Mesenchymal stem cell (in vitro differentiated cells and primary cell): ENCODE measurements around the gene TUBGCP5.
A peak's percentile ranks its signal among the peaks of the same experiment; 100 is the strongest.

ENCODE experiments used
- DNase-seq: peaks from one replicate; pipeline ENCODE4 v3.0.0-alpha.2; 2013
- H2AFZ ChIP-seq: one replicate; pipeline ENCODE4 v1.6.1; 2013; ENCODE audit warnings: low read depth, mild to moderate bottlenecking, control low read depth, inconsistent platforms, low read length, moderate library complexity
- H2AK5ac ChIP-seq: 2 replicates; pipeline ENCODE4 v1.6.1; 2013; ENCODE audit warnings: low read length, moderate library complexity, mild to moderate bottlenecking, inconsistent platforms; ENCODE audit not compliant: severe bottlenecking
- H2BK120ac ChIP-seq: one replicate; pipeline ENCODE4 v1.6.1; 2013; ENCODE audit warnings: low read depth, mild to moderate bottlenecking, inconsistent platforms, low read length, moderate library complexity
- H2BK12ac ChIP-seq, 2 experiments: one replicate each; pipeline ENCODE4 v1.6.1; 2013; ENCODE audit warnings: inconsistent platforms in 2 of 2, low read length in 2 of 2, mild to moderate bottlenecking in 2 of 2, moderate library complexity in 2 of 2, control low read depth in 1 of 2
- H2BK15ac ChIP-seq: one replicate; pipeline ENCODE4 v1.6.1; 2013; ENCODE audit warnings: mild to moderate bottlenecking, low read depth, inconsistent platforms; ENCODE audit not compliant: poor library complexity, severe bottlenecking
- H2BK5ac ChIP-seq: 2 replicates; pipeline ENCODE4 v1.6.1; 2013; ENCODE audit warnings: low read depth, mild to moderate bottlenecking, low read length, control low read depth, inconsistent platforms; ENCODE audit not compliant: poor library complexity, severe bottlenecking
- H3K14ac ChIP-seq, 2 experiments: one replicate each; pipeline ENCODE4 v1.6.1; 2013; ENCODE audit warnings: inconsistent platforms in 2 of 2, low read length in 2 of 2, control low read depth in 1 of 2, mild to moderate bottlenecking in 1 of 2, moderate library complexity in 1 of 2
- H3K18ac ChIP-seq, 2 experiments: one replicate each; pipeline ENCODE4 v1.6.1; 2013; ENCODE audit warnings: inconsistent platforms in 2 of 2, low read length in 2 of 2, control low read depth in 1 of 2, low read depth in 1 of 2, mild to moderate bottlenecking in 1 of 2
- H3K23ac ChIP-seq, 2 experiments: one replicate each; pipeline ENCODE4 v1.6.1; 2013; ENCODE audit warnings: inconsistent platforms in 2 of 2, low read length in 2 of 2, mild to moderate bottlenecking in 2 of 2, moderate library complexity in 2 of 2, control low read depth in 1 of 2
- H3K27ac ChIP-seq: 2 replicates; pipeline ENCODE4 v1.5.1; 2013; ENCODE audit warnings: mild to moderate bottlenecking, moderate library complexity, low read length, control low read depth, inconsistent platforms; ENCODE audit not compliant: poor library complexity, severe bottlenecking
- H3K27me3 ChIP-seq, 2 experiments: 2 replicates each; pipeline versions ENCODE4 v1.6.1 to v1.7.0; 2013; ENCODE audit warnings: low read length in 2 of 2, mild to moderate bottlenecking in 2 of 2, moderate library complexity in 2 of 2, control low read depth in 1 of 2, inconsistent platforms in 1 of 2; ENCODE audit not compliant: control insufficient read depth in 1 of 2, insufficient read depth in 1 of 2
- H3K36me3 ChIP-seq, 2 experiments: 2 replicates each; pipeline versions ENCODE4 v1.6.1 to v1.7.0; 2013; ENCODE audit warnings: low read length in 2 of 2, control low read depth in 1 of 2, inconsistent platforms in 1 of 2, low read depth in 1 of 2, mild to moderate bottlenecking in 1 of 2; ENCODE audit not compliant: insufficient read depth in 2 of 2, control insufficient read depth in 1 of 2
- H3K4ac ChIP-seq, 2 experiments: one replicate each; pipeline ENCODE4 v1.6.1; 2013; ENCODE audit warnings: inconsistent platforms in 2 of 2, low read length in 2 of 2, mild to moderate bottlenecking in 2 of 2, moderate library complexity in 2 of 2, control low read depth in 1 of 2, low read depth in 1 of 2
- H3K4me1 ChIP-seq: 2 replicates; pipeline ENCODE4 v1.6.1; 2013; ENCODE audit warnings: low read depth, low read length, control low read depth; ENCODE audit not compliant: control insufficient read depth, insufficient read depth
- H3K4me2 ChIP-seq: 2 replicates; pipeline ENCODE4 v1.6.1; 2013; ENCODE audit warnings: low read length, mild to moderate bottlenecking, inconsistent platforms; ENCODE audit not compliant: poor library complexity, severe bottlenecking
- H3K4me3 ChIP-seq, 2 experiments: 2 replicates each; pipeline versions ENCODE4 v1.5.1 to v1.7.0; 2013; ENCODE audit warnings: low read length in 2 of 2, mild to moderate bottlenecking in 2 of 2, control low read depth in 1 of 2, low read depth in 1 of 2; ENCODE audit not compliant: insufficient read depth in 1 of 2
- H3K79me1 ChIP-seq: replicated peaks from 2 replicates; pipeline ENCODE4 v1.6.1; 2013; ENCODE audit warnings: mild to moderate bottlenecking, control low read depth, low read length, inconsistent platforms; ENCODE audit not compliant: poor library complexity, severe bottlenecking
- H3K9ac ChIP-seq: 2 replicates; pipeline ENCODE4 v1.7.0; 2013; ENCODE audit warnings: mild to moderate bottlenecking, low read length, moderate library complexity
- H3K9me3 ChIP-seq: 2 replicates; pipeline ENCODE4 v1.7.0; 2013; ENCODE audit warnings: mild to moderate bottlenecking, low read length; ENCODE audit not compliant: control insufficient read depth
- H4K8ac ChIP-seq: one replicate; pipeline ENCODE4 v1.6.1; 2013; ENCODE audit warnings: inconsistent platforms, mild to moderate bottlenecking, low read length, moderate library complexity
- H4K91ac ChIP-seq: one replicate; pipeline ENCODE4 v1.6.1; 2013; ENCODE audit warnings: mild to moderate bottlenecking, low read length, inconsistent platforms
- WGBS: methylation state at CpG from one replicate; pipeline ENCODE4 v1.1.7; 2013; ENCODE audit warnings: mixed read lengths; 5-methylcytosine and 5-hydroxymethylcytosine counted together

Gene TUBGCP5

GRCh38 chr15:22954326-22954725 is 85.0 kb downstream of the TUBGCP5 start:
- H2BK15ac ChIP-seq = no peak overlapping the region
- no peak overlapping the region for H3K27ac ChIP-seq
- H3K4me1 ChIP-seq = peaks cover 38% of the 10 kb centered on the region
- H3K36me3 ChIP-seq = peaks cover 0 to 23% of the 10 kb centered on the region in 2 experiments
- H4K91ac ChIP-seq = no peak overlapping the region
- no peaks in the 10 kb centered on the region for H3K27me3 ChIP-seq
- no peak for DNase-seq
- no peak overlapping the region for H2BK5ac ChIP-seq
- no peak overlapping the region for H3K4me3 ChIP-seq
- no peak overlapping the region for H2BK120ac ChIP-seq
- 94% methylated on average over 12 of the region's 12 CpGs for WGBS
- H3K18ac ChIP-seq = no peak overlapping the region
- H3K4me2 ChIP-seq = no peak overlapping the region
- H2BK12ac ChIP-seq = no peak overlapping the region
- no peaks in the 10 kb centered on the region for H3K9me3 ChIP-seq
- H3K14ac ChIP-seq = no peak overlapping the region
- no peak overlapping the region for H3K9ac ChIP-seq
- H3K4ac ChIP-seq = no peak overlapping the region
- peaks cover 35% of the 10 kb centered on the region for H3K79me1 ChIP-seq
- no peak overlapping the region for H2AFZ ChIP-seq
- H2AK5ac ChIP-seq = no peak overlapping the region
- H4K8ac ChIP-seq = no peak overlapping the region
- H3K23ac ChIP-seq = no peak overlapping the region

- no peak overlapping the region for H3K4me2 ChIP-seq
- 93% methylated on average over 21 of the region's 21 CpGs for WGBS
- H3K4me1 ChIP-seq = peaks cover 36% of the 10 kb centered on the region
- H2AFZ ChIP-seq = no peak overlapping the region
- H3K23ac ChIP-seq = no peak overlapping the region
- H3K9me3 ChIP-seq = no peaks in the 10 kb centered on the region
- H2BK5ac ChIP-seq = no peak overlapping the region
- no peaks in the 10 kb centered on the region for H3K27me3 ChIP-seq
- H3K14ac ChIP-seq = no peak overlapping the region
- H3K4ac ChIP-seq = peak overlapping the region in 1 of 2 experiments; percentile 54
- no peak overlapping the region for H3K27ac ChIP-seq
- H2BK12ac ChIP-seq = no peak overlapping the region
- H3K36me3 ChIP-seq = peaks cover 0 to 21% of the 10 kb centered on the region in 2 experiments
- peaks cover 32% of the 10 kb centered on the region for H3K79me1 ChIP-seq
- no peak for DNase-seq
- peak overlapping the region; percentile 12 for H2BK15ac ChIP-seq
- H2AK5ac ChIP-seq = no peak overlapping the region
- H3K18ac ChIP-seq = no peak overlapping the region
- peak overlapping the region; percentile 15 for H3K9ac ChIP-seq
- peak overlapping the region; percentile 20 for H4K8ac ChIP-seq
- H3K4me3 ChIP-seq = peak overlapping the region in 1 of 2 experiments; percentile 8
- H4K91ac ChIP-seq = no peak overlapping the region
- H2BK120ac ChIP-seq = no peak overlapping the region
Measured at GRCh38 chr15:22952796-22953579, 86.4 kb downstream of the TUBGCP5 start.

- Histone ChIP-seq H3K4ac (peak overlapping the region in 1 of 2 experiments; percentile 24), H3K18ac (no peak overlapping the region), H3K4me3 (no peak overlapping the region), H3K27ac (no peak overlapping the region), H3K9ac (no peak overlapping the region), H2BK12ac (peak overlapping the region in 1 of 2 experiments; percentile 65), H3K9me3 (no peaks in the 10 kb centered on the region), H3K4me2 (no peak overlapping the region), H2BK15ac (no peak overlapping the region), H2BK5ac (no peak overlapping the region), H3K4me1 (peaks cover 35% of the 10 kb centered on the region), H3K14ac (peak overlapping the region in 1 of 2 experiments; percentile 26), H3K79me1 (peaks cover 33% of the 10 kb centered on the region), H2AFZ (no peak overlapping the region), H2AK5ac (no peak overlapping the region), H2BK120ac (no peak overlapping the region), H3K27me3 (no peaks in the 10 kb centered on the region), H3K23ac (no peak overlapping the region), H4K91ac (peak overlapping the region; percentile 62), H4K8ac (no peak overlapping the region), H3K36me3 (peaks cover 3 to 32% of the 10 kb centered on the region in 2 experiments)
- 92% methylated on average over 35 of the region's 39 CpGs for WGBS
- peak; percentile 44 for DNase-seq
Measured at GRCh38 chr15:22951381-22952280, 87.7 kb downstream of the TUBGCP5 start.

GRCh38 chr15:22951031-22951380 is 88.4 kb downstream of the TUBGCP5 start:
- H2BK120ac ChIP-seq = no peak overlapping the region
- H3K27ac ChIP-seq = no peak overlapping the region
- peaks cover 33% of the 10 kb centered on the region for H3K4me1 ChIP-seq
- H2BK5ac ChIP-seq = no peak overlapping the region
- H2BK12ac ChIP-seq = peak overlapping the region in 1 of 2 experiments; percentile 65
- H3K4me2 ChIP-seq = no peak overlapping the region
- H4K91ac ChIP-seq = peak overlapping the region; percentile 62
- H3K14ac ChIP-seq = peak overlapping the region in 1 of 2 experiments; percentile 11
- H3K4me3 ChIP-seq = no peak overlapping the region
- no peaks in the 10 kb centered on the region for H3K9me3 ChIP-seq
- no peak overlapping the region for H3K23ac ChIP-seq
- peaks cover 31% of the 10 kb centered on the region for H3K79me1 ChIP-seq
- no peak overlapping the region for H2BK15ac ChIP-seq
- H3K9ac ChIP-seq = no peak overlapping the region
- no peak overlapping the region for H3K18ac ChIP-seq
- peaks cover 9 to 33% of the 10 kb centered on the region in 2 experiments for H3K36me3 ChIP-seq
- H3K27me3 ChIP-seq = no peaks in the 10 kb centered on the region
- DNase-seq = no peak
- no peak overlapping the region for H4K8ac ChIP-seq
- H2AK5ac ChIP-seq = no peak overlapping the region
- H3K4ac ChIP-seq = no peak overlapping the region
- H2AFZ ChIP-seq = no peak overlapping the region
- 94% methylated on average over 16 of the region's 16 CpGs for WGBS
